Measurements from ENCODE around the gene LRCH4.

LRCH4 gene

GRCh38 chr7:100629117-100629716 lies 43.3 kb upstream of the LRCH4 start:
- TF ChIP-seq EZH2phosphoT487 (IDR thresholded peaks at IDR 0.05; ENCODE audit: borderline replicate concordance) = no peak
- TF ChIP-seq CTCF (conservative IDR thresholded peaks at IDR 0.05; ENCODE audit: low read length) = peak; percentile 65
- H3K36me3 ChIP-seq (ENCODE audit: insufficient read depth, low read length) = no peaks in the 10 kb centered on the region
- H4K20me1 ChIP-seq (ENCODE audit: insufficient read depth, low read length, poor library complexity, severe bottlenecking) = no peaks in the 10 kb centered on the region
- no peak overlapping the region for H3K4me3 ChIP-seq (ENCODE audit: low read length, poor library complexity, severe bottlenecking)
- no peaks in the 10 kb centered on the region for H3K9me2 ChIP-seq (replicated peaks; ENCODE audit: low read depth, low read length)
- peaks cover 8% of the 10 kb centered on the region; the same call in 1 of the 2 replicates for H3K79me2 ChIP-seq (ENCODE audit: insufficient read depth, low read length)
- no peak overlapping the region for H3K9ac ChIP-seq (ENCODE audit: low read depth, low read length, poor library complexity, severe bottlenecking)
- H3F3A ChIP-seq (ENCODE audit: low read depth) = no peaks in the 10 kb centered on the region; the same call in 1 of the 2 replicates
- no peak overlapping the region for H2AFZ ChIP-seq (ENCODE audit: low read length)
- H3K9me3 ChIP-seq (ENCODE audit: insufficient read depth, low read depth, low read length) = no peaks in the 10 kb centered on the region
- no peak overlapping the region for H3K4me2 ChIP-seq (ENCODE audit: low read depth, low read length, poor library complexity, severe bottlenecking)
- peaks cover 21% of the 10 kb centered on the region for H3K4me1 ChIP-seq (ENCODE audit: insufficient read depth, low read length, poor library complexity, severe bottlenecking)
- no peaks in the 10 kb centered on the region for H3K27me3 ChIP-seq (ENCODE audit: insufficient read depth, low read length, poor library complexity, severe bottlenecking)

- H3K79me2 ChIP-seq (ENCODE audit: insufficient read depth, low read length) = peaks cover 8% of the 10 kb centered on the region; the same call in 1 of the 2 replicates
- peaks cover 19% of the 10 kb centered on the region for H3K4me1 ChIP-seq (ENCODE audit: insufficient read depth, low read length, poor library complexity, severe bottlenecking)
- H3K27me3 ChIP-seq (ENCODE audit: insufficient read depth, low read length, poor library complexity, severe bottlenecking) = no peaks in the 10 kb centered on the region
- H3F3A ChIP-seq (ENCODE audit: low read depth) = no peaks in the 10 kb centered on the region; the same call in 1 of the 2 replicates
- no peak for TF ChIP-seq EZH2phosphoT487 (IDR thresholded peaks at IDR 0.05; ENCODE audit: borderline replicate concordance)
- TF ChIP-seq CTCF (conservative IDR thresholded peaks at IDR 0.05; ENCODE audit: low read length) = no peak
- H3K9me2 ChIP-seq (replicated peaks; ENCODE audit: low read depth, low read length) = no peaks in the 10 kb centered on the region
- H3K4me3 ChIP-seq (ENCODE audit: low read length, poor library complexity, severe bottlenecking) = peak overlapping the region; percentile 80
- no peak overlapping the region for H2AFZ ChIP-seq (ENCODE audit: low read length)
- H3K9me3 ChIP-seq (ENCODE audit: insufficient read depth, low read depth, low read length) = no peaks in the 10 kb centered on the region
- H3K9ac ChIP-seq (ENCODE audit: low read depth, low read length, poor library complexity, severe bottlenecking) = peak overlapping the region; percentile 77
- no peaks in the 10 kb centered on the region for H4K20me1 ChIP-seq (ENCODE audit: insufficient read depth, low read length, poor library complexity, severe bottlenecking)
- H3K4me2 ChIP-seq (ENCODE audit: low read depth, low read length, poor library complexity, severe bottlenecking) = peak overlapping the region; percentile 94
- H3K36me3 ChIP-seq (ENCODE audit: insufficient read depth, low read length) = no peaks in the 10 kb centered on the region
Measured at GRCh38 chr7:100627238-100627549, 41.3 kb upstream of the LRCH4 start.

GRCh38 chr7:100626530-100627237 lies 40.8 kb upstream of the LRCH4 start:
- Histone ChIP-seq H3F3A (ENCODE audit: low read depth) (no peaks in the 10 kb centered on the region; the same call in 1 of the 2 replicates), H3K36me3 (ENCODE audit: insufficient read depth, low read length) (no peaks in the 10 kb centered on the region), H3K9me3 (ENCODE audit: insufficient read depth, low read depth, low read length) (no peaks in the 10 kb centered on the region), H3K9me2 (replicated peaks; ENCODE audit: low read depth, low read length) (no peaks in the 10 kb centered on the region), H4K20me1 (ENCODE audit: insufficient read depth, low read length, poor library complexity, severe bottlenecking) (no peaks in the 10 kb centered on the region), H3K79me2 (ENCODE audit: insufficient read depth, low read length) (peaks cover 8% of the 10 kb centered on the region; the same call in 1 of the 2 replicates), H3K9ac (ENCODE audit: low read depth, low read length, poor library complexity, severe bottlenecking) (peak overlapping the region; percentile 77), H3K4me2 (ENCODE audit: low read depth, low read length, poor library complexity, severe bottlenecking) (peak overlapping the region; percentile 94), H2AFZ (ENCODE audit: low read length) (peak overlapping the region; percentile 69), H3K27me3 (ENCODE audit: insufficient read depth, low read length, poor library complexity, severe bottlenecking) (no peaks in the 10 kb centered on the region), H3K4me1 (ENCODE audit: insufficient read depth, low read length, poor library complexity, severe bottlenecking) (peaks cover 16% of the 10 kb centered on the region), H3K4me3 (ENCODE audit: low read length, poor library complexity, severe bottlenecking) (peak overlapping the region; percentile 80)
- TF ChIP-seq EZH2phosphoT487 (IDR thresholded peaks at IDR 0.05; ENCODE audit: borderline replicate concordance) = no peak
- TF ChIP-seq CTCF (conservative IDR thresholded peaks at IDR 0.05; ENCODE audit: low read length) = no peak

Data from Loucy (cell line).